H9 (cell line): ENCODE data around the gene CFAP61. TPM values are rescaled to one million over a fixed set of nuclear protein-coding genes. Genes with fewer than 3 reads are reported as not detected.

ENCODE experiments used
- DNase-seq: peaks from one replicate; pipeline ENCODE4 v3.0.0-alpha.2; 2017
- H2AFZ ChIP-seq: one replicate; pipeline ENCODE4 v1.6.1; 2013; ENCODE audit warnings: mild to moderate bottlenecking, low read length, control low read depth, moderate library complexity
- H2AK5ac ChIP-seq: 2 replicates; pipeline ENCODE4 v1.6.1; 2013; ENCODE audit warnings: low read length, control low read depth, mixed read lengths; ENCODE audit not compliant: insufficient read length
- H2BK120ac ChIP-seq: one replicate; pipeline ENCODE4 v1.6.1; 2013; ENCODE audit warnings: low read depth, mild to moderate bottlenecking, low read length, control low read depth, inconsistent platforms; ENCODE audit not compliant: poor library complexity, severe bottlenecking
- H2BK12ac ChIP-seq: 2 replicates; pipeline ENCODE4 v1.6.1; 2013; ENCODE audit warnings: low read length, control low read depth, mixed read lengths, low read depth; ENCODE audit not compliant: insufficient read length
- H2BK15ac ChIP-seq: 2 replicates; pipeline ENCODE4 v1.6.1; 2013; ENCODE audit warnings: low read depth, low read length, control low read depth
- H2BK20ac ChIP-seq: one replicate; pipeline ENCODE4 v1.6.1; 2013; ENCODE audit warnings: low read depth, mild to moderate bottlenecking, low read length, control low read depth, inconsistent platforms; ENCODE audit not compliant: poor library complexity, severe bottlenecking
- H2BK5ac ChIP-seq: 2 replicates; pipeline ENCODE4 v1.6.1; 2013; ENCODE audit warnings: low read length, control low read depth, mixed read lengths; ENCODE audit not compliant: insufficient read length
- H3K14ac ChIP-seq: 2 replicates; pipeline ENCODE4 v1.6.1; 2013; ENCODE audit warnings: low read length, control low read depth; ENCODE audit not compliant: insufficient read depth
- H3K18ac ChIP-seq: 2 replicates; pipeline ENCODE4 v1.6.1; 2013; ENCODE audit warnings: low read depth, mild to moderate bottlenecking, mixed read lengths, low read length, control low read depth; ENCODE audit not compliant: insufficient read length
- H3K23ac ChIP-seq: 2 replicates; pipeline ENCODE4 v1.6.1; 2013; ENCODE audit warnings: low read length, control low read depth, mixed read lengths, low read depth; ENCODE audit not compliant: insufficient read length
- H3K23me2 ChIP-seq: 2 replicates; pipeline ENCODE4 v1.6.1; 2013; ENCODE audit warnings: low read depth, mild to moderate bottlenecking, mixed read lengths, low read length, control low read depth; ENCODE audit not compliant: insufficient read length, poor library complexity, severe bottlenecking
- H3K27ac ChIP-seq: 2 replicates; pipeline ENCODE4 v1.5.1; 2013; ENCODE audit warnings: low read length, control low read depth, mixed read lengths, low read depth; ENCODE audit not compliant: insufficient read length
- H3K27me3 ChIP-seq: 2 replicates; pipeline ENCODE4 v1.6.1; 2013; ENCODE audit warnings: low read length, control low read depth, inconsistent platforms; ENCODE audit not compliant: insufficient read depth
- H3K4ac ChIP-seq: 2 replicates; pipeline ENCODE4 v1.6.1; 2013; ENCODE audit warnings: low read depth, mild to moderate bottlenecking, control low read depth, inconsistent platforms, low read length, moderate library complexity
- H3K4me1 ChIP-seq: 2 replicates; pipeline ENCODE4 v1.6.1; 2013; ENCODE audit warnings: low read length, control low read depth, inconsistent platforms; ENCODE audit not compliant: insufficient read depth
- H3K4me2 ChIP-seq: 2 replicates; pipeline ENCODE4 v1.6.1; 2013; ENCODE audit warnings: low read length, control low read depth, mixed read lengths; ENCODE audit not compliant: insufficient read length, insufficient read depth
- H3K56ac ChIP-seq: 2 replicates; pipeline ENCODE4 v1.6.1; 2013; ENCODE audit warnings: low read depth, mild to moderate bottlenecking, mixed read lengths, low read length, control low read depth; ENCODE audit not compliant: insufficient read length
- H3K79me1 ChIP-seq: 2 replicates; pipeline ENCODE4 v1.6.1; 2013; ENCODE audit warnings: low read depth, mild to moderate bottlenecking, moderate library complexity, low read length, control low read depth, inconsistent platforms; ENCODE audit not compliant: insufficient read depth, poor library complexity, severe bottlenecking
- H3K79me2 ChIP-seq: 2 replicates; pipeline ENCODE4 v1.6.1; 2013; ENCODE audit warnings: low read length, control low read depth, inconsistent platforms; ENCODE audit not compliant: insufficient read depth
- H3K9ac ChIP-seq: 2 replicates; pipeline ENCODE4 v1.6.1; 2013; ENCODE audit warnings: low read length, control low read depth, mixed read lengths; ENCODE audit not compliant: insufficient read length; ENCODE audit errors: extremely low read depth
- H3K9me3 ChIP-seq: one replicate; pipeline ENCODE4 v1.6.1; 2013; ENCODE audit warnings: low read depth, low read length, inconsistent platforms; ENCODE audit not compliant: control insufficient read depth
- H3T11ph ChIP-seq: one replicate; pipeline ENCODE4 v1.6.1; 2013; ENCODE audit warnings: mild to moderate bottlenecking, low read length, control low read depth, inconsistent platforms
- H4K20me1 ChIP-seq: one replicate; pipeline ENCODE4 v1.6.1; 2013; ENCODE audit not compliant: control insufficient read depth, insufficient read length, insufficient read depth
- H4K5ac ChIP-seq: 2 replicates; pipeline ENCODE4 v1.6.1; 2013; ENCODE audit warnings: low read depth, mild to moderate bottlenecking, mixed read lengths, low read length, control low read depth; ENCODE audit not compliant: insufficient read length
- H4K8ac ChIP-seq: replicated peaks from 2 replicates; pipeline ENCODE4 v1.6.1; 2013; ENCODE audit warnings: low read length, control low read depth, mixed read lengths, low read depth; ENCODE audit not compliant: insufficient read length
- H4K91ac ChIP-seq: 2 replicates; pipeline ENCODE4 v1.6.1; 2013; ENCODE audit warnings: low read depth, mild to moderate bottlenecking, moderate library complexity, mixed read lengths, low read length, control low read depth; ENCODE audit not compliant: insufficient read length
- H3K27ac Mint-ChIP-seq, 3 experiments: 2 replicates in 2 of 3; 3 replicates in 1 of 3; pipeline ENCODE4 v1.8.0; 2020 to 2021; ENCODE audit warnings: mixed read lengths in 3 of 3, mild to moderate bottlenecking in 1 of 3, moderate library complexity in 1 of 3
- H3K27me3 Mint-ChIP-seq: 2 replicates; pipeline ENCODE4 v1.8.0; 2021; ENCODE audit warnings: low read depth, mild to moderate bottlenecking, moderate library complexity, mixed read lengths
- H3K36me3 Mint-ChIP-seq, 3 experiments: 2 replicates in 2 of 3; 3 replicates in 1 of 3; pipeline ENCODE4 v1.8.0; 2020 to 2021; ENCODE audit warnings: low read depth in 3 of 3, mixed read lengths in 3 of 3; ENCODE audit not compliant: insufficient read depth in 1 of 3
- H3K4me1 Mint-ChIP-seq, 2 experiments: 2 replicates each; pipeline ENCODE4 v1.8.0; 2020; ENCODE audit warnings: mixed read lengths in 2 of 2
- H3K4me3 Mint-ChIP-seq, 2 experiments: 2 replicates in 1 of 2; 3 replicates in 1 of 2; pipeline ENCODE4 v1.8.0; 2020 to 2021; ENCODE audit warnings: mild to moderate bottlenecking in 2 of 2, mixed read lengths in 2 of 2, moderate library complexity in 1 of 2
- H3K9me3 Mint-ChIP-seq, 2 experiments: 2 replicates in 1 of 2; 3 replicates in 1 of 2; pipeline ENCODE4 v1.8.0; 2020; ENCODE audit warnings: mild to moderate bottlenecking in 2 of 2, mixed read lengths in 2 of 2, moderate library complexity in 1 of 2
- CTCF ChIP-seq: fragments of 200-600 bp; sonication (generic); conservative IDR thresholded peaks from 3 replicates; pipeline ENCODE4 v1.8.0; 2021; ENCODE audit warnings: antibody characterized with exemption, mild to moderate bottlenecking
- WGBS: extraction: QIAGEN DNeasy Blood & Tissue Kit; methylation state at CpG from one replicate; pipeline ENCODE4 v1.1.7; 2013; ENCODE audit warnings: missing lambda C conversion rate, low lambda C conversion rate, mixed read lengths; ENCODE audit not compliant: insufficient read length; ENCODE audit errors: extremely low coverage; 5-methylcytosine and 5-hydroxymethylcytosine counted together
- total RNA-seq: library from RNA; stranded (reverse); gene quantifications from 2 replicates; pipeline ENCODE4 v1.2.1, GENCODE V29; 2021

The CFAP61 gene
- total RNA-seq, 1 experiment from 2014 or later = 0.44 TPM

GRCh38 chr20:20039752-20040387 is 12.5 kb upstream of the CFAP61 start:
- no peaks in the 10 kb centered on the region for H3K27me3 Mint-ChIP-seq
- Histone ChIP-seq H3K79me2 (no peaks in the 10 kb centered on the region), H2BK20ac (no peak overlapping the region), H3K27me3 (no peaks in the 10 kb centered on the region), H3K14ac (no peak overlapping the region), H2AK5ac (no peak overlapping the region), H3K4ac (no peak overlapping the region), H3K27ac (no peak overlapping the region), H3K79me1 (no peaks in the 10 kb centered on the region), H4K91ac (no peak overlapping the region), H3K9ac (no peak overlapping the region), H3K18ac (no peak overlapping the region), H3K23ac (no peak overlapping the region), H4K8ac (no peak overlapping the region), H3K4me2 (no peak overlapping the region), H3K9me3 (no peaks in the 10 kb centered on the region), H2BK12ac (no peak overlapping the region), H2AFZ (no peak overlapping the region), H4K20me1 (no peaks in the 10 kb centered on the region), H3K23me2 (no peaks in the 10 kb centered on the region), H4K5ac (no peak overlapping the region), H3K4me1 (no peaks in the 10 kb centered on the region; the same call in 1 of the 2 replicates), H2BK5ac (no peak overlapping the region), H2BK15ac (no peak overlapping the region), H3T11ph (no peak overlapping the region), H2BK120ac (no peak overlapping the region), H3K56ac (no peak overlapping the region)
- no peaks in the 10 kb centered on the region for H3K9me3 Mint-ChIP-seq
- peaks cover 28 to 93% (median 83%) of the 10 kb centered on the region in 3 experiments; a peak in 5 of 7 replicates for H3K36me3 Mint-ChIP-seq
- H3K27ac Mint-ChIP-seq = no peak overlapping the region
- no peak for TF ChIP-seq CTCF
- H3K4me3 Mint-ChIP-seq = no peak overlapping the region
- no peak for DNase-seq
- no CpG with 5 or more reads among the region's 6 CpGs for WGBS
- peaks cover 5% of the 10 kb centered on the region in 2 experiments for H3K4me1 Mint-ChIP-seq
